ENCODE measurements around the gene NFIC.
"Not testable (repeated sequence)": the region's sequence is repeated elsewhere in the genome, so short reads cannot be mapped to it uniquely, and the experiment has no call there.

The NFIC gene

GRCh38 chr19:3413796-3414327 is 47.5 kb downstream of the NFIC start:
- no peak for DNase-seq (ENCODE audit: low spot score in 2 of 2)
- Mint-ChIP-seq H3K36me3 (peaks cover 9% of the 10 kb centered on the region), H3K4me1 (peaks cover 4% of the 10 kb centered on the region), H3K9me3 (no peaks in the 10 kb centered on the region), H3K4me3 (no peak overlapping the region), H3K27ac (no peak overlapping the region), H3K27me3 (no peaks in the 10 kb centered on the region)
- no peak for ATAC-seq (ENCODE audit: low read depth)

- no peak for ATAC-seq (ENCODE audit: low read depth)
- H3K36me3 Mint-ChIP-seq: peaks cover 4% of the 10 kb centered on the region
- no peak for DNase-seq (ENCODE audit: low spot score in 2 of 2)
- H3K4me1 Mint-ChIP-seq: peaks cover 2% of the 10 kb centered on the region
- H3K4me3 Mint-ChIP-seq: no peak overlapping the region
- no peaks in the 10 kb centered on the region for H3K27me3 Mint-ChIP-seq
- H3K27ac Mint-ChIP-seq: no peak overlapping the region
- H3K9me3 Mint-ChIP-seq: no peaks in the 10 kb centered on the region
Measured at GRCh38 chr19:3415695-3416094, 49.3 kb downstream of the NFIC start.

- Mint-ChIP-seq H3K4me3 (no peak overlapping the region), H3K36me3 (no peaks in the 10 kb centered on the region), H3K27me3 (no peaks in the 10 kb centered on the region), H3K27ac (no peak overlapping the region), H3K4me1 (no peaks in the 10 kb centered on the region), H3K9me3 (no peaks in the 10 kb centered on the region)
- ATAC-seq (ENCODE audit: low read depth): no peak
- DNase-seq (ENCODE audit: low spot score in 2 of 2): no peak
Measured at GRCh38 chr19:3420244-3420755, 53.9 kb downstream of the NFIC start.

- Mint-ChIP-seq H3K36me3 (no peaks in the 10 kb centered on the region), H3K9me3 (no peaks in the 10 kb centered on the region), H3K27me3 (no peaks in the 10 kb centered on the region), H3K4me1 (no peaks in the 10 kb centered on the region), H3K4me3 (no peak overlapping the region), H3K27ac (no peak overlapping the region)
- ATAC-seq (ENCODE audit: low read depth): no peak
- DNase-seq (ENCODE audit: low spot score in 2 of 2): no peak
Measured at GRCh38 chr19:3420909-3421619, 54.7 kb downstream of the NFIC start.

- H3K4me3 Mint-ChIP-seq; H3K27me3 Mint-ChIP-seq; ATAC-seq (ENCODE audit: low read depth); H3K9me3 Mint-ChIP-seq; H3K27ac Mint-ChIP-seq; H3K4me1 Mint-ChIP-seq; H3K36me3 Mint-ChIP-seq; DNase-seq (ENCODE audit: low spot score in 2 of 2): not testable (repeated sequence)
Measured at GRCh38 chr19:3421656-3422055, 55.3 kb downstream of the NFIC start.

- Mint-ChIP-seq H3K36me3 (peaks cover 9% of the 10 kb centered on the region), H3K4me1 (peaks cover 5% of the 10 kb centered on the region), H3K4me3 (no peak overlapping the region), H3K27ac (no peak overlapping the region), H3K27me3 (no peaks in the 10 kb centered on the region), H3K9me3 (no peaks in the 10 kb centered on the region)
- DNase-seq (ENCODE audit: low spot score in 2 of 2): no peak
- ATAC-seq (ENCODE audit: low read depth): no peak
Measured at GRCh38 chr19:3423183-3423829, 56.9 kb downstream of the NFIC start.

- DNase-seq (ENCODE audit: low spot score in 2 of 2) (no peak), ATAC-seq (ENCODE audit: low read depth) (no peak)
- H3K27me3 Mint-ChIP-seq: no peaks in the 10 kb centered on the region
- H3K4me3 Mint-ChIP-seq: no peak overlapping the region
- peaks cover 9% of the 10 kb centered on the region for H3K36me3 Mint-ChIP-seq
- H3K27ac Mint-ChIP-seq: no peak overlapping the region
- H3K9me3 Mint-ChIP-seq: no peaks in the 10 kb centered on the region
- peaks cover 5% of the 10 kb centered on the region for H3K4me1 Mint-ChIP-seq
Measured at GRCh38 chr19:3426433-3426832, 60.0 kb downstream of the NFIC start.

GRCh38 chr19:3430366-3430680 is 63.9 kb downstream of the NFIC start:
- not testable (repeated sequence) for H3K9me3 Mint-ChIP-seq; H3K27me3 Mint-ChIP-seq; ATAC-seq (ENCODE audit: low read depth); H3K27ac Mint-ChIP-seq; H3K4me3 Mint-ChIP-seq; DNase-seq (ENCODE audit: low spot score in 2 of 2)
- Mint-ChIP-seq H3K36me3 (peaks cover 11% of the 10 kb centered on the region), H3K4me1 (peaks cover 17% of the 10 kb centered on the region)

GRCh38 chr19:3431760-3432397 is 65.5 kb downstream of the NFIC start:
- Mint-ChIP-seq H3K9me3 (no peaks in the 10 kb centered on the region), H3K36me3 (peaks cover 4% of the 10 kb centered on the region), H3K4me3 (no peak overlapping the region), H3K27me3 (no peaks in the 10 kb centered on the region), H3K27ac (no peak overlapping the region), H3K4me1 (peaks cover 22% of the 10 kb centered on the region)
- DNase-seq (ENCODE audit: low spot score in 2 of 2) (no peak), ATAC-seq (ENCODE audit: low read depth) (no peak)

- H3K27ac Mint-ChIP-seq: no peak overlapping the region
- peaks cover 2% of the 10 kb centered on the region for H3K36me3 Mint-ChIP-seq
- DNase-seq (ENCODE audit: low spot score in 2 of 2) (no peak), ATAC-seq (ENCODE audit: low read depth) (no peak)
- no peaks in the 10 kb centered on the region for H3K9me3 Mint-ChIP-seq
- H3K4me3 Mint-ChIP-seq: no peak overlapping the region
- H3K4me1 Mint-ChIP-seq: peaks cover 17% of the 10 kb centered on the region
- no peaks in the 10 kb centered on the region for H3K27me3 Mint-ChIP-seq
Measured at GRCh38 chr19:3433313-3433712, 66.9 kb downstream of the NFIC start.

GRCh38 chr19:3433805-3434540 is 67.6 kb downstream of the NFIC start:
- ATAC-seq (ENCODE audit: low read depth) (no peak), DNase-seq (ENCODE audit: low spot score in 2 of 2) (peak in 1 of 2 donors; percentile 24)
- H3K27ac Mint-ChIP-seq: peak overlapping the region; percentile 95
- peaks cover 17% of the 10 kb centered on the region for H3K4me1 Mint-ChIP-seq
- H3K4me3 Mint-ChIP-seq: peak overlapping the region; percentile 97
- H3K9me3 Mint-ChIP-seq: no peaks in the 10 kb centered on the region
- no peaks in the 10 kb centered on the region for H3K27me3 Mint-ChIP-seq
- peaks cover 2% of the 10 kb centered on the region for H3K36me3 Mint-ChIP-seq

GRCh38 chr19:3434630-3435553 is 68.5 kb downstream of the NFIC start:
- Mint-ChIP-seq H3K9me3 (no peaks in the 10 kb centered on the region), H3K36me3 (peaks cover 2% of the 10 kb centered on the region), H3K27ac (peak overlapping the region; percentile 95), H3K4me1 (peaks cover 17% of the 10 kb centered on the region), H3K4me3 (peak overlapping the region; percentile 97), H3K27me3 (no peaks in the 10 kb centered on the region)
- DNase-seq (ENCODE audit: low spot score in 2 of 2) (peak; percentile 93 to 96), ATAC-seq (ENCODE audit: low read depth) (peak; percentile 95)

GRCh38 chr19:3440082-3440481 is 73.7 kb downstream of the NFIC start:
- Mint-ChIP-seq H3K27ac (no peak overlapping the region), H3K27me3 (no peaks in the 10 kb centered on the region), H3K9me3 (no peaks in the 10 kb centered on the region), H3K4me3 (no peak overlapping the region), H3K36me3 (peaks cover 2% of the 10 kb centered on the region), H3K4me1 (peaks cover 6% of the 10 kb centered on the region)
- peak; percentile 53 to 60 for DNase-seq (ENCODE audit: low spot score in 2 of 2)
- peak; percentile 37 for ATAC-seq (ENCODE audit: low read depth)
